ENCODE measurements around the gene XRCC2. TPM values are rescaled to one million over a fixed set of nuclear protein-coding genes. Genes with fewer than 3 reads are reported as not detected.

The XRCC2 gene
- total and polyA plus RNA-seq, 2 of the 8 experiments (the other 6 are each of a cell fraction or from before 2014, with no cell fraction given) = 14.6 to 34.0 TPM

DNA sequence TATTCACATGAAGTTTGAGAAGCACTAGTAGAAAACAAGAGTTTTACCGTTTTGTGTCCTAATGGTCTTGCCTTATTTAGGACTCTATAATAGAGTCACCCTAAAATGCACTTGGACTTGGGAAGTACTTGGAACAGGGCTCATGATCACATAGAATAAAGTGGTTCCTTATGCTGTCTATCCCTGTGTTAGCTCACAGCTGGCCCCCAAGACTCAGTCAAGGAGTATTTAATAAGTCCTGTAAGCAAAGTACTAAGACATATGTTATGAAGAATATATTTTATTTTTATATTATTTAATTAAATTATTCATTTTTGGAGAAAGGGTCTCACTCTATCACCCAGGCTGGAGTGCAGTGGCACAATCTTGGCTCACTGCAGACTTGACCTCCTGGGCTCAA is 54.5 kb downstream of the XRCC2 start:
- H3K56ac ChIP-seq (replicated peaks; ENCODE audit: insufficient read length, low read depth, low read length) = no peak overlapping the region
- POLR2A ChIA-PET (ENCODE audit: partially characterized antibody) = interaction anchor here (0.8 kb wide), 1 partner anchor 26 kb away, joined by 3 read pairs; no protein-coding TSS in a partner anchor
- H4K91ac ChIP-seq (replicated peaks; ENCODE audit: insufficient read length, low read length) = no peak overlapping the region
- FAIRE-seq = no peak
- no peak overlapping the region for H3K4me3 ChIP-seq (ENCODE audit: extremely low read depth in 1 of 4, insufficient read depth in 2 of 4, low read depth in 3 of 4, low read length in 4 of 4)
- H3K14ac ChIP-seq (ENCODE audit: insufficient read length) = no peak overlapping the region
- no peak overlapping the region for H2BK20ac ChIP-seq (ENCODE audit: low read length)
- no peak overlapping the region for H3K27ac ChIP-seq (ENCODE audit: low read depth, low read length)
- H3K4me2 ChIP-seq (ENCODE audit: insufficient read depth in 1 of 2, low read depth in 2 of 2, low read length in 2 of 2) = no peak overlapping the region
- no peak overlapping the region for H2BK120ac ChIP-seq (replicated peaks; ENCODE audit: low read depth, low read length)
- 87% methylated on average over 1 of the region's 1 CpG; no CpG with 5 or more reads in 1 of the 2 experiments for WGBS, 2 experiments (ENCODE audit: extremely low coverage in 1 of 2, insufficient coverage in 1 of 2, insufficient read length in 1 of 2, insufficient replicate concordance in 2 of 2, low coverage in 1 of 2, low lambda C conversion rate in 2 of 2, missing lambda C conversion rate in 1 of 2)
- H3K36me3 ChIP-seq (ENCODE audit: control insufficient read depth in 2 of 4, insufficient read depth in 4 of 4, low read length in 3 of 4) = no peaks in the 10 kb centered on the region
- H2BK12ac ChIP-seq (ENCODE audit: low read depth, low read length) = no peak overlapping the region
- H3K18ac ChIP-seq (ENCODE audit: extremely low read depth, low read length) = no peak overlapping the region
- H2BK15ac ChIP-seq (ENCODE audit: low read length) = no peak overlapping the region
- H4K8ac ChIP-seq (ENCODE audit: extremely low read depth, insufficient read depth, low read length) = no peak overlapping the region
- no peaks in the 10 kb centered on the region for H3K9me3 ChIP-seq (ENCODE audit: insufficient read depth in 2 of 2, low read depth in 1 of 2, low read length in 1 of 2)
- no peak overlapping the region for H2BK5ac ChIP-seq (ENCODE audit: low read depth, low read length)
- H3K4me1 ChIP-seq (replicated peaks in 1 of 4; ENCODE audit: control insufficient read depth in 3 of 4, insufficient read depth in 4 of 4, low read length in 3 of 4) = no peaks in the 10 kb centered on the region
- H3K23ac ChIP-seq (ENCODE audit: insufficient read length) = no peak overlapping the region
- H3K23me2 ChIP-seq (ENCODE audit: low read depth, low read length) = no peaks in the 10 kb centered on the region
- H3K27me3 ChIP-seq (replicated peaks in 1 of 4; ENCODE audit: control insufficient read depth in 3 of 4, extremely low read depth in 1 of 4, insufficient read depth in 3 of 4, low read length in 3 of 4) = no peaks in the 10 kb centered on the region
- no peak overlapping the region for H2AFZ ChIP-seq (ENCODE audit: low read length)
- no peak overlapping the region for H4K5ac ChIP-seq (ENCODE audit: insufficient read length, low read depth, low read length)
- H3K4ac ChIP-seq (replicated peaks; ENCODE audit: insufficient read length, low read depth, low read length) = no peak overlapping the region
- CTCF ChIA-PET (ENCODE audit: partially characterized antibody) = interaction anchor here (0.9 kb wide), 1 partner anchor 30 kb away, joined by 3 read pairs; no protein-coding TSS in a partner anchor
- H4K20me1 ChIP-seq (replicated peaks in 1 of 2; ENCODE audit: control insufficient read depth in 1 of 2, insufficient read depth in 2 of 2, low read length in 2 of 2) = no peaks in the 10 kb centered on the region
- H2AK5ac ChIP-seq (ENCODE audit: low read depth, low read length) = no peak overlapping the region
- H3K79me2 ChIP-seq (ENCODE audit: control insufficient read depth in 1 of 2, insufficient read depth in 2 of 2, low read length in 2 of 2) = no peaks in the 10 kb centered on the region
- DNase-seq (ENCODE audit: low read depth in 1 of 2, low spot score in 2 of 2) = no peak
- H3K9ac ChIP-seq (replicated peaks in 1 of 4; ENCODE audit: extremely low read depth in 1 of 4, low read depth in 3 of 4, low read length in 3 of 4) = no peak overlapping the region
- H3K79me1 ChIP-seq (ENCODE audit: low read depth, low read length) = no peaks in the 10 kb centered on the region
- TF ChIP-seq HDAC6 (IDR thresholded peaks at IDR 0.05; ENCODE audit: low read depth, low read length) (no peak), SAP30 (IDR thresholded peaks at IDR 0.05; ENCODE audit: insufficient read depth, insufficient replicate concordance, low read length) (no peak)

Measured in H1 (cell line).